NCI-H1048 (cell line): ENCODE data around the gene DLGAP1.
"Not testable (repeated sequence)": the region's sequence is repeated elsewhere in the genome, so short reads cannot be mapped to it uniquely, and the experiment has no call there.

Experiments
- DNase-seq: peaks from one replicate; lab custom pipeline; 2025; lab: John Stamatoyannopoulos, UW

Gene DLGAP1

DNA sequence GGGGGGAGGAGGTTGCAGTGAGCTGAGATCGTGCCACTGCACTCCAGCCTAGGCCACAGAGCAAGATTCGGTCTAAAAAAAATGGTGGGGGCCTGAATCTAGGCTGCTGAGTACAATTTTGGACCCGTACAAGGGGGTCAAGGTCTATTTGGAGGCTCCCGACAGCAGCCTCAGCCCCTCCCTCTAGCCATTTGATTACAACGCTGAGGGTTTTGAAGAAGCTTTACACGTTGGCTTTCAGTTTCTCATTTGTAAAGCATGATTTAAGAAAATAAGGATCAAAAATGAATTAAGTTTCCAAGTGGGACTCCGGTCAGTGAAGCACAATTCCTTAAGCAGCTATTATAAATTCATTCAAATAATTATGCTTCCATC lies 871.2 kb downstream of the DLGAP1 start:
- DNase-seq, result no peak

DNA sequence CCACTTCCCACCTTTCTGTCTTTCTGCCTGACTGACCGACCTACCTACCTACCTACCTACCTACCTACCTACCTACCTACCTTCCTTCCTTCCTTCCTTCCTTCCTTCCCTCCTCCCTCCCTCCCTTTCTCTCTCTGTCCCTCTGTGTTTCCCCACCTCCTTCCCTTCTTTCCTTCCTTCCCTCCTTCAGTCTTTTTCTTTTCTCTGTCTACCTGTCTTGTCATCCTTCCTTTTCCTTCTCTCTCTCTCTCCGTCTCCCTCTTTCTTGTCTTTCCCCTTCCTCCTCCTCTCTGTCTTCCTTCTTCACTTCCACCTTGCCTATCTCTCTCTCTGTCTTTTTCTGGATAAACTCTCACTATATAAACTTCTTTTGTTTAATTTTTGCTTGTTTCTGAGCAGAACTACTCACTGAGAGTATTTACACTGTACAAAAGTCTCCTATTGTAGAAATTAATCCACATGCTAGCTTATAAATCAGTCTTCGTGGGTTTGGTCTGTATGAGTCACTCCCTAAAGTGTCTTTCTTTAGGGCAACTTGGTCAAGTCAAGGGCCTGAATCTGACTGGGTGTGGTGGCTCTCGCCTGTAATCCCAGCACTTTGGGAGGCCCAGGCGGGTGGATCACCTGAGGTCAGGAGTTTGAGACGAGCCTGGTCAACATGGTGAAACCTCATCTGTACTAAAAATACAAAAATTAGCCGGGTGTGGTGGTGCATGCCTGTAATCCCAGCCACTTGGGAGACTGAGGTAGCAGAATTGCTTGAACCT lies 871.8 kb downstream of the DLGAP1 start:
- DNase-seq, result not testable (repeated sequence)

DNA sequence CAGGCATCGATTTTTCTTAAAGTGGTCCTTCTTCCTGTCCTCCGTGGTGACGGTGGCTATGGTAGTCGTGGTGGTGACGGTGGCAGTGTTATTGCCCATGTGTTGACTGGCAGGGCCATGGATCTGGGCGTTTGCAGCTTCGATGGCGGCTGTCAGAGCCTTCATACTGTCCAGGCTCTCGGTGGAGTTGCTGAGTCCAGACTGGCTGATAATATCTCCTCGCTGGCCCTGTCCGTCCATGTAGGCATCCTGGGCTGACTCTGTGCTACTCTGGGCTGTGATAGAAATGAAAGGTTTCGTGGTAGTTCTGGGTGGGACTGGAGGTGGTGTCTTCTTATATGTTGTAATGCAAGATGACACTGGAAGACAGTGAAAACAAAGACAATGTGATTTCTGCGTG lies 873.2 kb downstream of the DLGAP1 start:
- DNase-seq, result no peak

DNA sequence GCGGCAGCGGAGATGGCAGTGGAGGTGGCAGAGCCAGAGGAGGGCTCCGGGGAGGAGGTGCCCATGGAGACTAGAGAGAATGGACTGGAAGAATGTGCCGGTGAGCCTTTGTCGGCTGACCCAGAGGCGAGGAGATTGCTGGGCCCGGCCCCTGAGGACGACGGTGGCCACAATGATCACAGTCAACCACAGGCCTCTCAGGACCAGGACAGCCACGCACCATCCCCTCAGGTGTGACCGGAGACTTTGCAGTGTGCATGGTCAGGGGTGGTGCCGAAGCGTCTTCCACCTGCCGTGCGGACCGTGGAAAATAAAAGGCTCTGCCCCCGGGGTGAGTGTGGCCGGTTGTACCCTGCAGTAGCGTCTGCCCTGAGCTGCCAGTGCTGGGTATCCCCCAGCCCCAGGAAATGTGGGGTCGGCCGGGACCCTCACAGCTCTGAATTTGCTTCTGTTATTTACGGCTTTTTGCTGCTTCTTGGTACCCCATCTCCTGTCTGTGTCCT lies 874.5 kb downstream of the DLGAP1 start:
- not testable (repeated sequence) for DNase-seq

DNA sequence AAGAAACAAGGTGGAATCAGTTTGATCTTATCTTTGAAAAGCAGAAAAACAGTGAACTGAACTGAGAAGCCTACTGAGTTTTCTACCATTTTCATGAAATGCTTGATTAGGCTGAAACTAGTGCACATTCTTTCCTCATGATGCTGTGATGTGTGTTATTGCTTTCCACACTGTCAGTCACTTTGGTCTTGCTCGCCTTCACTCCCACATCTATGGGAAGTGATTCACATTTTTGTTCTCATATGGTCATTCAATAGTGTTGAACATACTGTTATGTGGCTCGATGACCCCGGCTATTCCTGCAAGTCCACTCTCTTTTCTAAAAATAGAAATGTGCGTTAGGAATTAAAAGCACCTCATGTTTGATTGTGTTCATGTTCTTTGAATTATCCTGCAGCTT lies 875.4 kb downstream of the DLGAP1 start:
- DNase-seq, result no peak

DNA sequence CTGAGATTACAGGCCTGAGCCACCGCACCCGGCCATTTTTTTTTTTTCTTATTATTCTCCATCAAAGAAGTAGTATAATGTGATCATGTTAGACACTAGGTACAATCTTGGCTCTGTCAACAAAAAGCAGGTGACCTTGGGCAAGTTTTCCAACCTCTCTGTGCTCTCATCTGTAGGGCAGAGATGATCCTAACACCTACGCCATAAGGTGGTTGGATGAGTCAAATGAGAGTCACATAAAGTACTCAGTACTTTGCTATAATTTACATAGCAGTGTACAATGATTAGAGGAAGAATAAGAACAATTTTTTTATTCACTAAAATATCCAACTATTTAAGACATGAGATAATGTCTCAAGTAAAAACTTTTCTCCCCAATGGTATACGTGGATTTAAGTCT lies 876.5 kb downstream of the DLGAP1 start:
- no peak for DNase-seq

DNA sequence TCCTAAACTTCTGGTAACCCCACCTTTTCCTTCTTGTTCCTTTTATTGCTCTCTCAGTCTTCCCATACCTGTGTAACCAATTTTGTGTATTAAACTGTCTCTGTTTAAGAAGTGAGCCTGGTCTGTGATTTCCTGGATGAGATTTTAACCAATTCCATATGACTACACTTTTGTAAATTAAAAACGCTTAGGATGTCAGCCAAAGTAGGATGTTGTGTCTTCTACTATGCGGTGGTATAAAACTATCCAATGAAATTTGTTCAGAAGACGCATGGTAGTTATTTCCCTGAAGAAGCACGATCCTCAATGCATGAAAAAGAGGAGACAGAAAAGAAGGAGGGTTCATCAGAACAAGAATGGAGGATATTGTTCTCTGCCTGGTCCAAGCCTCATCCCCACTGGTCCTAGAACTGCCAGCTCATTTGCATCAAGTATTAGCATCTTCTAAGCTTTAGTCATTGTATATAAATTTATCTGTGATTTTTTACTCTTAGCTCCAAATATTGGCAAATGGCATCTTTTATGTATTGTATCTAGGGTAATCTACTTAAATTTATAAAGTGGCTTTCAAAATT lies 877.7 kb downstream of the DLGAP1 start:
- DNase-seq, result no peak

DNA sequence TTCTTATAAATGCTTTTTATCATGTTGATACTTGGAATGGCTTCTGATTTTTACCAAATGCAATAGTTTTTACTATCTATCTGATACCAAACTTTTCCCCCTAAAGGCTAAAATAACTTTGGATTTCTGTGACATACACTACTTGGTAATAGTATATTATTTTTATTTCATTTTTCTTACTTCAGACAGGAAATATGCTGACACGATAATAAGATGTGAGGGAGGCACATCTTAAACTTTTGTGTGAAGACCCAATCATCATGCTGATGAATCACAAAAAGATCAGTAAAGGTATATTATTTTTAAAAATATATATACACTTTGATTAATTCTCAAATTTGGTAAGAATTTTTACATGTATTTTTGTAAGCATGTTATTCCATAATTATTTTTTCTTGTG lies 882.3 kb downstream of the DLGAP1 start:
- DNase-seq, result no peak

DNA sequence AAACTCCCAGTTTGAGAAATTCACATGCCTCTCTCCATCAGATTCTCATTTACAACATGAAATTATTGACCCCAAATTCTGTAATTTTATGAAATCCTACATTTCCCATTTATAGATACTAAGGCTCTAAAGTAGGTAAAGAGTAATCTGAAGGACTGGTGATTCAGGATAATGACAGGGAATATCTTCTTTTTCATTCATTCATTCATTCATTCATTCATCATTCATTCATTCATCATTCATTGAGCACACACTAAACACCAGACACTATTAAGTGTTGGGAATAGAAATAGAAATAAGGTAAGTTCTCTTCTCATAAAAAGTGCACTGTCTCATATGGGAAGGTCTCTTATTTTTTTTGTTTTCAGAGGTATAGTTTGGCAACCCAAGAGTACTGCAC lies 888.3 kb downstream of the DLGAP1 start:
- no peak for DNase-seq

DNA sequence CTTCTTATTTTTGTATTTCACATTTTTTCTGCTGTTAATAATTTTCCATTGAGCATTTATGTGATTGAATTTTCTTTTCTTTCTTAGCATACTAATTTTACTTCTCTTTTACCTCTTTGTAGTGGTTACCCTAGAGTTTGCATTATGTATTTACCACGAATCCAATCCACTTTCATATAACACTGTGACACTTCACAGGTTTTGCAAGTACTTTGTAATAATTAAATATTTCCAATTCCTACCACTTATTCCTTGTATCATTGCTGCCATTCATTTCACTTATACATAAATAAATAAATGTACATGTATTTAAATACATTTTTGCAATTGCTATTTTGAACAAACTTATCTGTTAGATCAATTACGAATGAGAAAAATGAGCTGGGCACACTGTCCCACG lies 894.4 kb downstream of the DLGAP1 start:
- DNase-seq, result no peak

DNA sequence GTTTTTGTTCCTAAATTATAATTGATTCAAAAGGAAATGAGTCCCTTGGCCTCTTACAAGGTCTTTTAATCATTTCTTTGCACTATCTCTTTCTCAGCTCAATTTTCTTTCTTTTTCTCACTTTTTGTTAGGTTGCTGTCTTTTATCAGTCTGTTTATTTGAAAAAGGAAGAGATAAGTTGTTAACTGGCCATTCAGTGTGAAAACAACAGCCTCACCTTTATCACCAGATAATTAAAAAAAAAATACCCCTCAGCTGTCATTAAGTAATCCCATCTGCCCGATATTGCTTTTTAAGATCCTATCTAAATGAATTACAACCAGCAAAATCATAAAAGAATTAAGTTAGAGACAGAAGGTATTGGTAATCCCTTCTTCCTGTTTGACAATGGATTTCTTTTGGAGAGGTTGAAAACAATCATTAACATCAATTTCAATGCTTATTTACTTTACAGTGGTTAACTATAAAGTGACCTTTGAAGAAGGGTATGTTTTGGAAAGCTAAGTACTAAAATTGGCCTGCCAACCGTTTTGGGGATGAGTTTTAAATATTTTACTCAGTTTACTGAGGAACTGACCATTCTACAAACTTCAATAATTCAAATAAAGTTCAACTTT lies 900.2 kb downstream of the DLGAP1 start:
- DNase-seq, result no peak

DNA sequence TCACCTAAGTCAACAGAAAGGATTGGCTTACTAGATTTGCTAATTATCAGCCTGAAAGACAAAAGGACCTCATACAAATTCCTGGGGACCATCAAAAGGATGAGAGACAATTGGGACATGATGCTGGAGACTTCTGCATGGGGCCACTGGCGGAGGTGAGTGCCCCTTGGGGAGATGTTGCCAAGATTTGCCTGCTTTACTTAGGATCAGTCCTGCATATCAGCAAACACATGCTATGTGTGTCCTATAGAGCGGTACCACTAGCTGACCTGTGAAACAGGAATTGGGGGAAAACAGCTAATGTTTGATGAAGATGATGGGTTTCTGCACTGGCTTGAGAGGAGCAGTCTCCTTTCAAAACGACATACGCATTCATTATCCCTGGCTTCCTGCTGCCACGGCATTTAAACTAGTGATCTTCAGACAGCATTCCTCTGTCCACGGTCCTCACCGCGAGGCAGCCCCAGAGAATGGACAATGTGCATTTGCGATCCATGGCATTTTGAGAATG lies 901.0 kb downstream of the DLGAP1 start:
- DNase-seq, result no peak

DNA sequence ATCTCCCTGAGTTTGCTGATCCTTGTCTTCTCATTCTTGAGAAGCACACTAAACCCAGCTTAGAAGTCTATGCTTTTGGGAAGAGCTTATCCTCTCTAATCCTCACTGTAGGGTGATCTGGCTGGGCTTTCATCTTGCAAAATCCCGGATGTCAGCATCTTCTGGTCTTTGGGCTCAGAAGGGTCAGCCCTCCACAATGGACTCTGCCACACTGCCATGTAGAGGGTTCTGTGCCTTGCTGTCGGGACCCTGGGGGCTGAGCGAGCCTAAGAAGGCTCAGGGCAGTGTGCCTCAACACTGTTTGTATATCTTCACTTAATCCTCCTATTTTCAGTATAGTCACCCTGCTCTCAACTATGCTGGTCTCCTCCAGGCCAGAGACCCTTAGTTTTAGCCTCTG lies 902.8 kb downstream of the DLGAP1 start:
- DNase-seq, result no peak

DNA sequence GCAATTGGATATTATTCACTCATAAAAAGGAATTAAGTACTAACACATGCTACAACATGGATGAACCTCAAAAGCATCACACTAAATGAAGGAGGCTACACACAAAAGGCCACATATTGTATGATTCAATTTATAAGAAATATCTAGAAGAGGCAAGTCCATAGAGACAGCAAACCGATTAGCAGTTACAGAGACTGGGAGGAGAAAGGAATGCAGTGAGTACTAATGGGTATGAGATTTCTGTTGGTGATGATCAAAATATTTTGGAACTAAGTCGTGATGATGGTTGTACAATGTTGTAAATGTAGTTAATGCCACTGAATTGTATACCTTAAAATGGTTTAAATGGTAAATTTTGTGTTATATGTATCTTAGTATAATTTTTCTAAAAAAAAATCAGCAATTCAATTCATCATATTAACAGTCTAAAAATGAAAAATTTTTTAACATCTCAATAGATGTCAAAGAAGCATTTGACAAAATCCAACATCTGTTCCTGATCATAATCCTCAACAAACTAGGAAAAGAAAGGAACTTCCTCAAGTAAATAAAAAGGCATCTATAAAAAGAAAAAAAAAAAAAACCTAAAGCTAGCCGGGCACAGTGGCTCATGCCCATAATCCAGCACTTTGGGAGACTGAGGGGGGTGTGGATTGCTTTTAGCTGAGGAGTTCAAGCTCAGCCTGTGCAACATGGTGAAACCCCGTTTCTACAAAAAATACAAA lies 907.1 kb downstream of the DLGAP1 start:
- DNase-seq, result no peak

DNA sequence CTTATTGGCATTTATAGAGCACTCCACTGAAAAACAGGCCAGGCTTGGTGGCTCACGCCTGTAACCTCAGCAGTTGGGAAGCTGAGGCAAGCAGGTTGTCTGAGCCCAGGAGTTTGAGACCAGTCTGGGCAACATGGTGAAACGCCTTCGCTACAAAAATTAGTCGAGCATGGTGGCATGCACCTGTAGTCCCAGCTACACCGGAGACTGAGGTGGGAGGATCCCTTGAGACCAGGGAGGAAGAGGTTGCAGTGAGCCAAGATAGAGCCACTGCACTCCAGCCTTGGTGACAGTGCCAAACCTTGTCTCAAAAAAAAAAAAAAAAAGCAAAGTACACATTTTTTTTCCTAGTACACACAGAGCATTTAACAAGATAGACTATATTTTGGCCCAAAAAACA lies 909.0 kb downstream of the DLGAP1 start:
- no peak for DNase-seq

DNA sequence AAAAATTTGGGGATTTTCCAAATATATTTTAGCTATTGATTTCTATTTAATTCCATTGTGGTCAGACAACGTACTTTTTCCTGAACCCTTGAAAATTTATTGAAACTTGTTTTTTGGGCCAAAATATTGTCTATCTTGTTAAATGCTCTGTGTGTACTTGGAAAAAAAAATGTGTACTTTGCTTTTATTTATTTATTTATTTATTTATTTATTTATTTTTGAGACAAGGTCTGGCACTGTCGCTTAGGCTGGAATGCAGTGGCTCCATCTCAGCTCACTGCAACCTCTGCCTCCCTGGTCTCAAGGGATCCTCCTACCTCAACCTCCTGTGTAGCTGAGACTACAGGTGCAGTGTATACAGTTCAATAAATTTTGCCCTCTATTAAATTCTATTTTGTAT lies 910.6 kb downstream of the DLGAP1 start:
- no peak for DNase-seq

DNA sequence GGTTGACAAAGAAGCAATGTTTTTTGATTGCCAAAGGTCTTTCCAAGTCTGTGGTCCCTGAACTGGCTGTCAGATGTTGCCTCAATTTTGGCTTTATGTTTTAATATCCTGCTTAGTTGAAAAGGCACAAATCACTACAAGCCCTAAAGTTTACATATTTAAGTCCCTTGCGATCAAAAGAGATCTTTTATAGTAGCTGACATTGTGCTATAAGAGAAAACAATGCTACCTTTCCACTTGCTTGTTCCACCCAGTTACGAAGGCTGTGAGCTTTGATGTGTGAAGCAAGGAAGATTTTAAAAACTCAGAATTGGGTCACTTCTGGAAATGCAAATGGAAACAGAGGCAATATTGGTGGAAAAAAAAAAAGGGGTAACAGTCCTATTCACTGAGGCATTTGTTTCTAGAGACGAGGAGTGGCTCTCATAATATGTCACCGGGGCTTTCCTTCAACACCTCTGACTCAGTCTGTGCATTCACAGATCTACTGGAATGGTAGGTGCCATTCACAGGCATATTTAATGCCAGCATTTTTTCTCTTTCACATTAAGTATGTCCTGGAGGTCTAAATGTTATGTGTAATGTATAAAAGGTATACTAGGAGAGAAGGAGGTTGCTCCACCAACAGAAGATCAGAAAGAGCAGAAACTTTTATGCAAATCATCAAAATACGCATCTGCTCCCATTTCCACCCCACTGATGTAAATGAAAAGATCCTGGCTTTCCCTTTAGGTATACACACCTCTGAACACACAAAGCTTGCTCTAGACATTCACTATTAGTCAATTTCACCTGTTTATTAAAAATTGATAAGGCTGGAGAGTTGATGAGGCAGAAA lies 913.3 kb downstream of the DLGAP1 start:
- DNase-seq, result no peak

DNA sequence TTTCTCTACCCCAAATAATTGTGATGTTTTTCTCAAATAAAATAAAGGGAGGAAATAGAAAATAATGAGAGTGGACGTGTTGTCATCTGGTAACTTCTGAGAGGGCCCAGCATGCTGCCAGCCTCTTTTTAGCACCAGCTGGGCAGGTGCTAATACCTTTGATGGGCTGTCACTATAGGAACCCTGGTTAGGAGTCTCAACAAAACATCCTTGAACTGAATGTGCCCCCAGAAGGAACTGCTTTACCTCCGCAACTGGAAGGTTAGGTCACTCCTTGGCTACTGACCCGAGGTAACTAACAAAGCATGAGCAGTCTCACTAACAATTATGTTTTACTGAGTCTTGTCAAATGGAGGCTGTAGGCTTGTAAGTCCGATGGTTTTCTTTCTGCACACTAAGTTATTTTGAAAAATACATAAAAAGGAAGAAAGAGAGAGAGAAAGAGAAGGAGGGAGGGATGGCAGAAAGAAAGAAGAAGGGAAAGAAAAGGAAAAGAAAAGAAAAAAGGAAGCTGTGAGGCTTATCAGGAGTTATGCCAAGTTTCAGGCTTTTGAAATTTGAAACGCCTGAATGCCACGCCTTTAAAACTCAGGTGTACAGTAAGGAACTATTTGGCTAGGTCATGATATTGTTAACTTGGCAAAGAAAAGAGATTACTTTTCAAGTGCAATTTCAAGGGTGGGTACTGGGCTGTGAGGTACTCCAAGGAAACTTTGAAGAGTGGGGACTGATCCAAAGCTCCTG lies 914.1 kb downstream of the DLGAP1 start:
- no peak for DNase-seq

DNA sequence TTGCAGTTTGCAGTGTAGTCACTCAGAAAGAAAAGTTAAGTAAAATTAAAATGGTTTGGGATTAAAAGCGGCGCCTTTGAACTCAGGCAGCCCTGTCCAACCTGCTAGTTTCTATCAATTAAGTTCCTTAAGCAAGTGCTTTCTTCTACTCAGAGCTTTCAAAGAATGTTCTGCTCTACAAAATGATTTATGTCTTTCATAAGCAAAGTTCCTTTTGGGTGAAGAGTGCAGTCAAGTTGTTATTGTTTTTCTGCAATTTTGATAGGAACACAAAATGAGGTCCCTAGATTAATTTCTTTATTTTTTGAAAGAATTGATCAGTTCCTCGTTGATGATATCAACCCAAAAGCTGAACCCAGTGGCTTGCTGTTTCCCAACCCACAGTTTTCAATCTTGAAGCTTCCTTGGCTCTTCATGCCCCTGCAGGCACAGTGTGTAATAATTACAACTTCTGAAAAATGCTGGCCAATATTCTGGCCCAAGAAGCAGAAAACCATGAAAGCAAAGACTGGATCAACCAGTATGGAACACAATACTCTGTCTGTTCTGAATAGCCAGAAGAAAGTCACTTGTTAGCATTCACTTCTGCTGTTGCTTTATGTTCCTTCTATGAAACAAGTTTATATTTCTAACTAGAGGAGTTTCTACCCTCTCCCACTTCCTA lies 916.0 kb downstream of the DLGAP1 start:
- no peak for DNase-seq

DNA sequence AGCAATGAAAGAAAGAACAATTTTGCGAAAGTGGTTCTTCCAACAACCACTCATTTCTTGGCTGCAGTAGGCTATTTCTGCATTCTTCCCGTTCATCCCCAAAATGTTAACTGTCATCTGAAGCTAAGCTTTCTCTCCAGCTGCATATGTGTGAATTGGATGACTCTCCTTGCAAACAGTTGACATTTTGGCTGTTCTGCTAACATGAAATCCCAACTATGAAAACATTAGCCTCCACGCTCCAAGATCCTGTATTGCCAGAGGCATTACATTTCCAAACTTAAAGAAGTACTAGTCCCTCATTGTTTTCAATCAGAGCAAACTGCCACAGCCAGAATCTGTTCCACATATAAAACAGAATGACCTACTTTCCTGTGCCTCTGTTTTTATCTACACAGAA lies 916.7 kb downstream of the DLGAP1 start:
- no peak for DNase-seq
